Lower lobe of right lung (tissue), 2 donors: ENCODE results near the gene ATP4B. TPM values are rescaled to one million over a fixed set of nuclear protein-coding genes. Genes with fewer than 3 reads are reported as not detected.

Experiments
- ATAC-seq, 2 donors: fragments of 200-7000 bp; cut with Tn5 transposase; one replicate each; pipeline ENCODE4 v1.9.1; 2020 to 2022; ENCODE audit warnings: mild to moderate bottlenecking in 2 of 2, moderate library complexity in 2 of 2
- DNase-seq: peaks from one replicate; pipeline ENCODE4 v3.0.0-alpha.2; 2020
- H3K27ac ChIP-seq: fragments of 200-600 bp; one replicate; pipeline ENCODE4 v1.8.0; 2022
- H3K27me3 ChIP-seq: fragments of 200-600 bp; one replicate; pipeline ENCODE4 v1.8.0; 2022; ENCODE audit warnings: low read depth
- H3K36me3 ChIP-seq: fragments of 200-600 bp; one replicate; pipeline ENCODE4 v1.8.0; 2022; ENCODE audit warnings: mild to moderate bottlenecking
- H3K4me1 ChIP-seq: fragments of 200-600 bp; one replicate; pipeline ENCODE4 v1.8.0; 2022
- H3K4me3 ChIP-seq: fragments of 200-600 bp; one replicate; pipeline ENCODE4 v1.8.0; 2022; ENCODE audit warnings: mild to moderate bottlenecking
- H3K9me3 ChIP-seq: fragments of 200-600 bp; one replicate; pipeline ENCODE4 v1.8.0; 2022
- intact Hi-C: fragments of 100-400 bp; cut with DNase I; formaldehyde crosslinking; loops from one replicate; pipeline ENCODE4 v1.11.0; 2022
- total RNA-seq: library from RNA; stranded (reverse); fragmentation: NEBNext Ultra II Directional; extraction: Animal tissue kit (Norgen Biotek cat#: 25700); gene quantifications from one replicate; pipeline ENCODE4 v1.2.1, GENCODE V29; 2021
- TF ChIP-seq, protein P1 (sequence below): fragments of 200-600 bp; IDR thresholded peaks from one replicate; pipeline ENCODE4 v1.8.0; 2022; ENCODE audit warnings: antibody characterized with exemption, mild to moderate bottlenecking
- donor health status: DM: no; HTN: yes; CAD: no; lungs with severe emphysema.

Gene ATP4B
- total RNA-seq, 1 donor from 2014 or later: not detected

DNA sequence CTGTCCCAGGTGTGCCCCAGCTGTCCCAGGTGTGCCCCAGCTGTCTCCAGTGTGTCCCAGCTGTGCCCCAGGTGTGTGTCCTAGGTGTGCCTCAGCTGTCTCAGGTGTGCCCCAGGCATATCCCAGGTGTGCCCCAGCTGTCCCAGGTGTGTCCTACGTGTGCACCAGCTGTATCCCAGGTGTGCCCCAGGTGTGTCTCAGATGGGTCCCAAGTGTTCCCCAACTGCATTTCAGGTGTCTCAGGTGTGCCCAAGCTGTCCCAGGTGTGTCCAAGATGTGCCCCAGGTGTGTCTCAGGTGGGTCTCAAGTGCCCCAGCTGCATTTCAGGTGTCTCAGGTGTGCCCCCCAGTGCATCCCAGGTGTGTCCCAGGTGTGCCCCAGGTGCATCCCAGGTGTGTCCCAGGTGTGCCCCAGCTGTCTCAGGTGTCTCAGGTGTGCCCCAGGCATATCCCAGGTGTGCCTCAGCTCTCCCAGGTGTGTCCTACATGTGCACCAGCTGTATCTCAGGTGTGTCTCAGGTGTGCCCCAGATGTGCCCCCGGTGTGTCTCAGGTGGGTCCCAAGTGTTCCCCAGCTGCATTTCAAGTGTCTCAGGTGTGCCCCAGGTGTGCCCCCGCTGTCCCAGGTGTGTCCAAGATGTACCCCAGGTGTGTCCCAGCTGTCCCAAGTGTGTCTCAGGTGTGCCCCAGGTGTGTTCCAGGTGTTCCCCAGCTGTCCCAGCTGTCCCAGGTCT is 7.8 kb upstream of the ATP4B start:
- TF ChIP-seq, protein P1, sequence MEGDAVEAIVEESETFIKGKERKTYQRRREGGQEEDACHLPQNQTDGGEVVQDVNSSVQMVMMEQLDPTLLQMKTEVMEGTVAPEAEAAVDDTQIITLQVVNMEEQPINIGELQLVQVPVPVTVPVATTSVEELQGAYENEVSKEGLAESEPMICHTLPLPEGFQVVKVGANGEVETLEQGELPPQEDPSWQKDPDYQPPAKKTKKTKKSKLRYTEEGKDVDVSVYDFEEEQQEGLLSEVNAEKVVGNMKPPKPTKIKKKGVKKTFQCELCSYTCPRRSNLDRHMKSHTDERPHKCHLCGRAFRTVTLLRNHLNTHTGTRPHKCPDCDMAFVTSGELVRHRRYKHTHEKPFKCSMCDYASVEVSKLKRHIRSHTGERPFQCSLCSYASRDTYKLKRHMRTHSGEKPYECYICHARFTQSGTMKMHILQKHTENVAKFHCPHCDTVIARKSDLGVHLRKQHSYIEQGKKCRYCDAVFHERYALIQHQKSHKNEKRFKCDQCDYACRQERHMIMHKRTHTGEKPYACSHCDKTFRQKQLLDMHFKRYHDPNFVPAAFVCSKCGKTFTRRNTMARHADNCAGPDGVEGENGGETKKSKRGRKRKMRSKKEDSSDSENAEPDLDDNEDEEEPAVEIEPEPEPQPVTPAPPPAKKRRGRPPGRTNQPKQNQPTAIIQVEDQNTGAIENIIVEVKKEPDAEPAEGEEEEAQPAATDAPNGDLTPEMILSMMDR: no peak
- intact Hi-C loops: no loop called here
- H3K27ac ChIP-seq: no peak overlapping the region
- H3K36me3 ChIP-seq: no peaks in the 10 kb centered on the region
- H3K4me3 ChIP-seq: no peak overlapping the region
- ATAC-seq (peak in 1 of 2 donors; percentile 14), DNase-seq (peak; percentile 29)
- no peaks in the 10 kb centered on the region for H3K27me3 ChIP-seq
- H3K9me3 ChIP-seq: peaks cover 13% of the 10 kb centered on the region
- H3K4me1 ChIP-seq: no peaks in the 10 kb centered on the region

DNA sequence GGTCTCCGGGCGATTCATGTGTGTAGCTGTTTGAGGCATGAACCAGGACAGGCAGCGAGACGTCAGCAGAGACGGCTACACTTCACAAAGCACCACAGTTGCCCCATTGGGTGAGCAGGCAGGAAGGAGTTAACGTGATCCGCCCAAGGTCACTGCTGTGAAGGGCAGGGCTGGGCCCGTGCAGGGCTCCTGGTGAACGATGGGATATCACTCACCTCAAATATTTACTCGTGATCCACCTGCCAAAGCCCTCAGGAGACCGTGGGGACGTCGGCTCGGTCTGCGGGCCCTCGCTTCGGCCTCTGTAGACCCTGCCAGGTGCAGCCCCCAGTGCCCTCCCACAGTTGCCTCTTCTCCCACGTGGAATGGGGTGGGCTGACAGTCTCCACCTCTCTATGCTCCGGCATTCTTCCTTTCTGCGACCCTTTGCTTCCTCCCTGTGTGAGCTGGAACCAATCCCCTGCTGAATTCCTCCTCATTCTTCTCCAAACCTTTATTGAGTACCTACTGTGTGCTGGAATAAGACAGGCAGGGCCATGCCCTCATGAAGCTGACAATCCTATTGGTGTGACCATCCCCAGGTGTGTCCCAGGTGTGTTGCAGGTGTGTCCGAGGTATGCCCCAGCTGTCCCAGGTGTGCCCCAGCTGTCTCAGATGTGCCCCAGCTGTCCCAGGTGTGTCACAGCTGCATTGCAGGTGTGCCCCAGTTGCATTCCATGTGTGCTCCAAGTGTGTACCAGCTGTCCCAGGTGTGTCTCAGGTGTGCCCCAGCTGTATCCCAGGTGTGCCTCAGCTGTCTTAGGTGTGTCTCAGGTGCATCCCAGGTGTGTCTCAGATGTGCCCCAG is 7.0 kb upstream of the ATP4B start:
- no peak overlapping the region for H3K4me3 ChIP-seq
- ATAC-seq: no peak
- intact Hi-C loops: no loop called here
- H3K4me1 ChIP-seq: no peaks in the 10 kb centered on the region
- DNase-seq: peak; percentile 25
- no peaks in the 10 kb centered on the region for H3K36me3 ChIP-seq
- TF ChIP-seq, protein P1: no peak
- no peak overlapping the region for H3K27ac ChIP-seq
- H3K27me3 ChIP-seq: no peaks in the 10 kb centered on the region
- peaks cover 14% of the 10 kb centered on the region for H3K9me3 ChIP-seq

DNA sequence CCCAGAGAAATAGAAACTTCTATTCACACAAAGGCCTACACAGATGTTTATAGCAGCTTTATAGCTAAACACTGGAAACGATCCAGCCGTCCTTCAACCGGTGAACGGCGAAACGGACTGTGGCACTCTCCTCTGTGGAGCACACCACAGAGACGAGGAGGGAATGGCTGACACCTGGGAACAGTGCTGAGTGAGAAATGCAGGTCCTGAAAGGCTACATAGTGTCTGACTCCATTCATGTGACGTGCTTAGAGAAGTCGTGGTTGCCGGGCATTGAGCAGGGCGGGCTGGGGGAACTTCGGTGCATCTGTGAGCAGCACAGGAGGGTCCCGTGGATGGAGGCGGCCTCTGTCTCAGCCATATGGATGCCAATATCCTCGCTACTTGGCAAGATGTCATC is 5.9 kb upstream of the ATP4B start:
- ATAC-seq (no peak), DNase-seq (peak; percentile 40)
- peaks cover 14% of the 10 kb centered on the region for H3K9me3 ChIP-seq
- H3K4me1 ChIP-seq: no peaks in the 10 kb centered on the region
- no peak overlapping the region for H3K4me3 ChIP-seq
- H3K27me3 ChIP-seq: no peaks in the 10 kb centered on the region
- intact Hi-C loops: no loop called here
- H3K27ac ChIP-seq: no peak overlapping the region
- H3K36me3 ChIP-seq: no peaks in the 10 kb centered on the region
- TF ChIP-seq, protein P1: no peak

DNA sequence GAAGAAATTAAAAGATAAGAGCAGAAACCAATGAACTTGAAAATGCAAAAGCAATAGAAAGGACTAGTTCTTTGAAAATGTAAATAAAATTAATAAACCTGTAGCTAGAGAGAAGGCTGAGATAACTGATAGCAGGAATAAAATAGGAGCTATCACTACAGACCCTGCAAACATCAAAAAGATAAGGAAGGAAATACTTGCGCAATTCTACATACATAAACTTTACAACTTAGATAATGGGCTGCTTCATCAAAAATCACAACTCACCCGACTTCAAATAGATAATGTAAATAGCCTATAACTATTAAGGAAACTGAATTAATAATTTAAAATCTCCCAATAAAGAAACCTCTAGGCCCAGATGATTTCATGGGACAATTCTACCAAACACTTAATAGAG is 3.5 kb upstream of the ATP4B start:
- Histone ChIP-seq H3K4me1 (no peaks in the 10 kb centered on the region), H3K27ac (no peak overlapping the region), H3K9me3 (peaks cover 14% of the 10 kb centered on the region), H3K36me3 (no peaks in the 10 kb centered on the region), H3K27me3 (no peaks in the 10 kb centered on the region), H3K4me3 (no peak overlapping the region)
- ATAC-seq (no peak), DNase-seq (no peak)
- TF ChIP-seq, protein P1: no peak
- intact Hi-C loops: no loop called here

DNA sequence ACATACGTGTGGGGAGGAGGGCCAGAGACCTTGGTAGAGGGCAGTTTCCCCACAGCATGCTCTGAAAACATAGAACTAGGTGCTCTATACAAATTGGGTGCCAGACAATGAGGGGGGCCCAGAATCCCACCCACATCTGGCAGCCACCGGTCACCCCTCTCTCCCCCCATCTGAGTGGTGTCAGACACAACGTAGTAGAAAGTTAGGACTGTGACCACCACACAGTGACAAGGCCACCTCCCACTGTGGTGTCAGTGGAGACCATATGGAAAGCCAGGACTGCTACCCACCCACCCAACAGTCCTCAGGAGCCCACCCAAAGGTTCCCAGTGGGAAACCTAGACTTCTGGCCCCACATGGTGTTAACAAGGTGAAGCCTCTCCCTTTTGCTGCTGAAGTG is 2.1 kb upstream of the ATP4B start:
- H3K4me3 ChIP-seq: no peak overlapping the region
- H3K4me1 ChIP-seq: no peaks in the 10 kb centered on the region
- H3K9me3 ChIP-seq: peaks cover 14% of the 10 kb centered on the region
- ATAC-seq: no peak
- DNase-seq: no peak
- TF ChIP-seq, protein P1: no peak
- H3K36me3 ChIP-seq: no peaks in the 10 kb centered on the region
- H3K27me3 ChIP-seq: no peaks in the 10 kb centered on the region
- H3K27ac ChIP-seq: no peak overlapping the region
- intact Hi-C loops: no loop called here
